SK-N-SH treated with all-trans-retinoic acid at 6 μM for 48 hours (cell line): Measurements from ENCODE around the gene NEK7.

Experiments used
- BACH2 ChIP-seq: fragments of 250-450 bp; sonication (Bioruptor Pico); IDR thresholded peaks from 2 replicates; pipeline ENCODE4 v1.9.0; 2021; ENCODE audit warnings: mild to moderate bottlenecking, borderline replicate concordance
- GLIS3 ChIP-seq: fragments of 250-450 bp; sonication (Bioruptor Pico); IDR thresholded peaks from 2 replicates; pipeline ENCODE4 v1.5.0; 2020; ENCODE audit warnings: mild to moderate bottlenecking, moderate library complexity
- ISL1 ChIP-seq: fragments of 250-450 bp; sonication (Bioruptor Pico); IDR thresholded peaks from 2 replicates; pipeline ENCODE4 v2.1.2; 2022; ENCODE audit warnings: mild to moderate bottlenecking, moderate library complexity
- SNAI2 ChIP-seq: fragments of 250-450 bp; sonication (Bioruptor Pico); IDR thresholded peaks from 2 replicates; pipeline ENCODE4 v1.5.0; 2020; ENCODE audit warnings: mild to moderate bottlenecking, moderate library complexity
- TOX ChIP-seq: fragments of 250-450 bp; sonication (Bioruptor Pico); IDR thresholded peaks from 2 replicates; pipeline ENCODE4 v1.8.0; 2021; ENCODE audit warnings: mild to moderate bottlenecking, moderate library complexity, borderline replicate concordance
- ZC3H10 ChIP-seq: fragments of 250-450 bp; sonication (Bioruptor Pico); IDR thresholded peaks from 2 replicates; pipeline ENCODE4 v1.5.1; 2021; ENCODE audit warnings: mild to moderate bottlenecking, moderate library complexity
- ZNF8 ChIP-seq: fragments of 450-650 bp; formaldehyde crosslinking; IDR thresholded peaks from 2 replicates; pipeline ENCODE4 v1.5.0; 2020; ENCODE audit warnings: mild to moderate bottlenecking, moderate library complexity
- TF ChIP-seq, protein P1 (sequence below): fragments of 250-450 bp; sonication (Bioruptor Pico); IDR thresholded peaks from 2 replicates; pipeline ENCODE4 v1.8.0; 2020; ENCODE audit warnings: mild to moderate bottlenecking, moderate library complexity, borderline replicate concordance

DNA sequence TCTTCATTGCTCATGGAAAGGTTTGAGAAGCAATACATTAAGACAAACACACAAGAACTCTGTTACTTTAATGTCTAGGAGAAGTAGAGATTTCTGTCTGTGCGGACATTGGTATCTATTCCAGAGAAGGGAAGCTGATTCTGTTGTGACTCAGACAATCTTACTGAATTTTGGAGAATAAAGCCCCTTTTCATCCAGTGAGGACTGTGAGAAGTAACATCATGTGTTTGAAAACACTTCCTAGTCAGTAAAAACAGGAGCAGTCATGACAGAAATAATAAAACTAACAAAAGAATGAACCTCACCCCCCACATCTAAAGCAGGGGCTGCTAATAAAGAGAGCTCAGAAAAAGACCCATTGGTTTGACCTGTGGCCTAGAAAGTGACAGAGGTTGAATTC, 46.6 kb downstream of the NEK7 start:
- TF ChIP-seq ZC3H10 (CRISPR knock-in tag) (no peak), GLIS3 (CRISPR knock-in tag) (no peak), ISL1 (CRISPR knock-in tag) (no peak), SNAI2 (no peak), ZNF8 (CRISPR knock-in tag) (no peak), BACH2 (no peak), TOX (CRISPR knock-in tag) (no peak)
- TF ChIP-seq, protein P1, sequence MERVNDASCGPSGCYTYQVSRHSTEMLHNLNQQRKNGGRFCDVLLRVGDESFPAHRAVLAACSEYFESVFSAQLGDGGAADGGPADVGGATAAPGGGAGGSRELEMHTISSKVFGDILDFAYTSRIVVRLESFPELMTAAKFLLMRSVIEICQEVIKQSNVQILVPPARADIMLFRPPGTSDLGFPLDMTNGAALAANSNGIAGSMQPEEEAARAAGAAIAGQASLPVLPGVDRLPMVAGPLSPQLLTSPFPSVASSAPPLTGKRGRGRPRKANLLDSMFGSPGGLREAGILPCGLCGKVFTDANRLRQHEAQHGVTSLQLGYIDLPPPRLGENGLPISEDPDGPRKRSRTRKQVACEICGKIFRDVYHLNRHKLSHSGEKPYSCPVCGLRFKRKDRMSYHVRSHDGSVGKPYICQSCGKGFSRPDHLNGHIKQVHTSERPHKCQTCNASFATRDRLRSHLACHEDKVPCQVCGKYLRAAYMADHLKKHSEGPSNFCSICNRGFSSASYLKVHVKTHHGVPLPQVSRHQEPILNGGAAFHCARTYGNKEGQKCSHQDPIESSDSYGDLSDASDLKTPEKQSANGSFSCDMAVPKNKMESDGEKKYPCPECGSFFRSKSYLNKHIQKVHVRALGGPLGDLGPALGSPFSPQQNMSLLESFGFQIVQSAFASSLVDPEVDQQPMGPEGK (CRISPR knock-in tag): no peak
